Fibroblast of pulmonary artery (primary cell): ENCODE data around the gene DLL1.

ENCODE experiments used
- DNase-seq: peaks from one replicate; pipeline ENCODE4 v3.0.0-alpha.2; 2010; ENCODE audit warnings: low read depth
- H3K4me3 ChIP-seq: replicated peaks from 2 replicates; pipeline ENCODE4 v1.5.1; 2011; ENCODE audit warnings: low read depth, mild to moderate bottlenecking, control low read depth, low read length, moderate library complexity
- CTCF ChIP-seq: IDR thresholded peaks from 2 replicates; pipeline ENCODE4 v1.5.1; 2011; ENCODE audit warnings: mild to moderate bottlenecking, control low read depth, low read length, inconsistent platforms; ENCODE audit errors: missing control alignments

Gene DLL1

GRCh38 chr6:170243791-170244291 lies 47.0 kb downstream of the DLL1 start:
- no peak for DNase-seq
- H3K4me3 ChIP-seq: no peak overlapping the region
- no peak for TF ChIP-seq CTCF

- TF ChIP-seq CTCF: no peak
- DNase-seq: no peak
- H3K4me3 ChIP-seq: no peak overlapping the region
Observed at GRCh38 chr6:170243386-170243785, 47.5 kb downstream of the DLL1 start.

GRCh38 chr6:170238741-170239565 lies 51.9 kb downstream of the DLL1 start:
- TF ChIP-seq CTCF: no peak
- H3K4me3 ChIP-seq: no peak overlapping the region

GRCh38 chr6:170237999-170238740 lies 52.7 kb downstream of the DLL1 start:
- no peak overlapping the region for H3K4me3 ChIP-seq
- TF ChIP-seq CTCF: no peak
- no peak for DNase-seq

More at GRCh38 chr6:170238741-170239565, 51.9 kb downstream of the DLL1 start:
- no peak for DNase-seq

GRCh38 chr6:170236131-170236836 lies 54.6 kb downstream of the DLL1 start:
- no peak overlapping the region for H3K4me3 ChIP-seq
- no peak for TF ChIP-seq CTCF
- no peak for DNase-seq

GRCh38 chr6:170235391-170236125 lies 55.3 kb downstream of the DLL1 start:
- no peak overlapping the region for H3K4me3 ChIP-seq
- no peak for DNase-seq
- TF ChIP-seq CTCF: no peak
